ENCODE results near the gene ATXN10.
"Not testable (repeated sequence)": the region's sequence is repeated elsewhere in the genome, so short reads cannot be mapped to it uniquely, and the experiment has no call there.

ATXN10 gene

GRCh38 chr22:45785458-45785857, 113.8 kb downstream of the ATXN10 start:
- Histone ChIP-seq H3K4me3 (ENCODE audit: low read depth, low read length) (no peak overlapping the region), H3K9ac (ENCODE audit: low read depth, low read length) (no peak overlapping the region), H3K9me3 (ENCODE audit: control insufficient read depth, insufficient read depth, low read length) (no peaks in the 10 kb centered on the region), H3K4me1 (ENCODE audit: control insufficient read depth, insufficient read depth, low read length) (peaks cover 12% of the 10 kb centered on the region), H3K27me3 (ENCODE audit: control insufficient read depth, insufficient read depth, low read length) (no peaks in the 10 kb centered on the region), H3K27ac (ENCODE audit: low read depth, low read length) (no peak overlapping the region), H3K36me3 (ENCODE audit: control insufficient read depth, insufficient read depth, low read length) (no peaks in the 10 kb centered on the region)

GRCh38 chr22:45786726-45787125, 115.1 kb downstream of the ATXN10 start:
- Histone ChIP-seq H3K4me3 (ENCODE audit: low read depth, low read length) (no peak overlapping the region), H3K27ac (ENCODE audit: low read depth, low read length) (no peak overlapping the region), H3K36me3 (ENCODE audit: control insufficient read depth, insufficient read depth, low read length) (no peaks in the 10 kb centered on the region), H3K4me1 (ENCODE audit: control insufficient read depth, insufficient read depth, low read length) (peaks cover 12% of the 10 kb centered on the region), H3K9ac (ENCODE audit: low read depth, low read length) (no peak overlapping the region), H3K9me3 (ENCODE audit: control insufficient read depth, insufficient read depth, low read length) (no peaks in the 10 kb centered on the region), H3K27me3 (ENCODE audit: control insufficient read depth, insufficient read depth, low read length) (no peaks in the 10 kb centered on the region)

GRCh38 chr22:45787759-45788158, 116.1 kb downstream of the ATXN10 start:
- Histone ChIP-seq H3K27ac (ENCODE audit: low read depth, low read length) (no peak overlapping the region), H3K36me3 (ENCODE audit: control insufficient read depth, insufficient read depth, low read length) (peaks cover 5% of the 10 kb centered on the region; the same call in 1 of the 2 replicates), H3K9me3 (ENCODE audit: control insufficient read depth, insufficient read depth, low read length) (no peaks in the 10 kb centered on the region), H3K4me3 (ENCODE audit: low read depth, low read length) (no peak overlapping the region), H3K9ac (ENCODE audit: low read depth, low read length) (no peak overlapping the region), H3K4me1 (ENCODE audit: control insufficient read depth, insufficient read depth, low read length) (peaks cover 12% of the 10 kb centered on the region), H3K27me3 (ENCODE audit: control insufficient read depth, insufficient read depth, low read length) (no peaks in the 10 kb centered on the region)

- H3K36me3 ChIP-seq (ENCODE audit: control insufficient read depth, insufficient read depth, low read length), result peaks cover 11% of the 10 kb centered on the region
- no peaks in the 10 kb centered on the region for H3K27me3 ChIP-seq (ENCODE audit: control insufficient read depth, insufficient read depth, low read length)
- H3K9me3 ChIP-seq (ENCODE audit: control insufficient read depth, insufficient read depth, low read length), result peaks cover 5% of the 10 kb centered on the region; the same call in 1 of the 2 replicates
- no peak overlapping the region for H3K27ac ChIP-seq (ENCODE audit: low read depth, low read length)
- H3K9ac ChIP-seq (ENCODE audit: low read depth, low read length), result no peak overlapping the region
- H3K4me3 ChIP-seq (ENCODE audit: low read depth, low read length), result no peak overlapping the region
- H3K4me1 ChIP-seq (ENCODE audit: control insufficient read depth, insufficient read depth, low read length), result peaks cover 12% of the 10 kb centered on the region
Observed at GRCh38 chr22:45788522-45788921, 116.9 kb downstream of the ATXN10 start.

GRCh38 chr22:45790401-45790800, 118.8 kb downstream of the ATXN10 start:
- Histone ChIP-seq H3K9me3 (ENCODE audit: control insufficient read depth, insufficient read depth, low read length) (peaks cover 21% of the 10 kb centered on the region), H3K4me3 (ENCODE audit: low read depth, low read length) (no peak overlapping the region), H3K36me3 (ENCODE audit: control insufficient read depth, insufficient read depth, low read length) (peaks cover 17% of the 10 kb centered on the region), H3K4me1 (ENCODE audit: control insufficient read depth, insufficient read depth, low read length) (peaks cover 12% of the 10 kb centered on the region), H3K27me3 (ENCODE audit: control insufficient read depth, insufficient read depth, low read length) (no peaks in the 10 kb centered on the region), H3K27ac (ENCODE audit: low read depth, low read length) (no peak overlapping the region), H3K9ac (ENCODE audit: low read depth, low read length) (no peak overlapping the region)

GRCh38 chr22:45793161-45793560, 121.5 kb downstream of the ATXN10 start:
- H3K27ac ChIP-seq (ENCODE audit: low read depth, low read length), result no peak overlapping the region
- H3K9me3 ChIP-seq (ENCODE audit: control insufficient read depth, insufficient read depth, low read length), result peaks cover 38% of the 10 kb centered on the region
- H3K27me3 ChIP-seq (ENCODE audit: control insufficient read depth, insufficient read depth, low read length), result no peaks in the 10 kb centered on the region
- no peak overlapping the region for H3K9ac ChIP-seq (ENCODE audit: low read depth, low read length)
- peaks cover 25% of the 10 kb centered on the region for H3K36me3 ChIP-seq (ENCODE audit: control insufficient read depth, insufficient read depth, low read length)
- peaks cover 1% of the 10 kb centered on the region; the same call in 1 of the 2 replicates for H3K4me1 ChIP-seq (ENCODE audit: control insufficient read depth, insufficient read depth, low read length)
- H3K4me3 ChIP-seq (ENCODE audit: low read depth, low read length), result no peak overlapping the region

- no peaks in the 10 kb centered on the region for H3K27me3 ChIP-seq (ENCODE audit: control insufficient read depth, insufficient read depth, low read length)
- H3K4me1 ChIP-seq (ENCODE audit: control insufficient read depth, insufficient read depth, low read length), result no peaks in the 10 kb centered on the region
- H3K27ac ChIP-seq (ENCODE audit: low read depth, low read length), result no peak overlapping the region
- peaks cover 25% of the 10 kb centered on the region for H3K36me3 ChIP-seq (ENCODE audit: control insufficient read depth, insufficient read depth, low read length)
- no peak overlapping the region for H3K4me3 ChIP-seq (ENCODE audit: low read depth, low read length)
- peaks cover 38% of the 10 kb centered on the region for H3K9me3 ChIP-seq (ENCODE audit: control insufficient read depth, insufficient read depth, low read length)
- H3K9ac ChIP-seq (ENCODE audit: low read depth, low read length), result no peak overlapping the region
Observed at GRCh38 chr22:45793892-45794291, 122.3 kb downstream of the ATXN10 start.

- Histone ChIP-seq H3K9me3 (ENCODE audit: control insufficient read depth, insufficient read depth, low read length) (peaks cover 38% of the 10 kb centered on the region), H3K36me3 (ENCODE audit: control insufficient read depth, insufficient read depth, low read length) (peaks cover 25% of the 10 kb centered on the region)
- H3K9ac ChIP-seq (ENCODE audit: low read depth, low read length); H3K4me3 ChIP-seq (ENCODE audit: low read depth, low read length); H3K27me3 ChIP-seq (ENCODE audit: control insufficient read depth, insufficient read depth, low read length); H3K4me1 ChIP-seq (ENCODE audit: control insufficient read depth, insufficient read depth, low read length); H3K27ac ChIP-seq (ENCODE audit: low read depth, low read length): not testable (repeated sequence)
Observed at GRCh38 chr22:45796009-45796408, 124.4 kb downstream of the ATXN10 start.

GRCh38 chr22:45799291-45799690, 127.7 kb downstream of the ATXN10 start:
- Histone ChIP-seq H3K9ac (ENCODE audit: low read depth, low read length) (no peak overlapping the region), H3K27ac (ENCODE audit: low read depth, low read length) (no peak overlapping the region), H3K4me3 (ENCODE audit: low read depth, low read length) (no peak overlapping the region), H3K36me3 (ENCODE audit: control insufficient read depth, insufficient read depth, low read length) (peaks cover 11% of the 10 kb centered on the region), H3K27me3 (ENCODE audit: control insufficient read depth, insufficient read depth, low read length) (no peaks in the 10 kb centered on the region), H3K4me1 (ENCODE audit: control insufficient read depth, insufficient read depth, low read length) (no peaks in the 10 kb centered on the region), H3K9me3 (ENCODE audit: control insufficient read depth, insufficient read depth, low read length) (peaks cover 29% of the 10 kb centered on the region)

- Histone ChIP-seq H3K9ac (ENCODE audit: low read depth, low read length) (no peak overlapping the region), H3K4me1 (ENCODE audit: control insufficient read depth, insufficient read depth, low read length) (no peaks in the 10 kb centered on the region; the same call in 1 of the 2 replicates), H3K27ac (ENCODE audit: low read depth, low read length) (no peak overlapping the region), H3K9me3 (ENCODE audit: control insufficient read depth, insufficient read depth, low read length) (0 out of 2 replicates have a peak, but pooled peaks cover 2% of the 10 kb centered on the region), H3K4me3 (ENCODE audit: low read depth, low read length) (no peak overlapping the region), H3K36me3 (ENCODE audit: control insufficient read depth, insufficient read depth, low read length) (peaks cover 7% of the 10 kb centered on the region), H3K27me3 (ENCODE audit: control insufficient read depth, insufficient read depth, low read length) (no peaks in the 10 kb centered on the region)
Observed at GRCh38 chr22:45802054-45802453, 130.4 kb downstream of the ATXN10 start.

- Histone ChIP-seq H3K36me3 (ENCODE audit: control insufficient read depth, insufficient read depth, low read length) (peaks cover 18% of the 10 kb centered on the region), H3K27ac (ENCODE audit: low read depth, low read length) (no peak overlapping the region), H3K9ac (ENCODE audit: low read depth, low read length) (no peak overlapping the region), H3K9me3 (ENCODE audit: control insufficient read depth, insufficient read depth, low read length) (no peaks in the 10 kb centered on the region), H3K4me1 (ENCODE audit: control insufficient read depth, insufficient read depth, low read length) (no peaks in the 10 kb centered on the region; the same call in 1 of the 2 replicates), H3K4me3 (ENCODE audit: low read depth, low read length) (no peak overlapping the region), H3K27me3 (ENCODE audit: control insufficient read depth, insufficient read depth, low read length) (no peaks in the 10 kb centered on the region)
Observed at GRCh38 chr22:45804319-45804985, 132.8 kb downstream of the ATXN10 start.
